GM23248 (cell line): ENCODE data around the gene AHSG.

Source experiments
- EZH2 ChIP-seq: fragments of 200-600 bp; sonication (generic); IDR thresholded peaks from 2 replicates; pipeline ENCODE4 v1.6.1; 2018; ENCODE audit warnings: antibody characterized with exemption, mild to moderate bottlenecking; ENCODE audit not compliant: insufficient read depth, poor library complexity, severe bottlenecking
- EZH2phosphoT487 ChIP-seq: fragments of 200-600 bp; sonication (generic); IDR thresholded peaks from 2 replicates; pipeline ENCODE4 v1.6.1; 2018; ENCODE audit warnings: antibody characterized with exemption, moderate library complexity, mild to moderate bottlenecking, low read depth; ENCODE audit not compliant: insufficient read depth

GRCh38 chr3:186665625-186666188 is 52.8 kb downstream of the AHSG start, which contains the start of gene HRG:
- no peak for TF ChIP-seq EZH2phosphoT487
- no peak for TF ChIP-seq EZH2
